HL-60/S4 treated with phorbol 12-myristate 13-acetate at 8.2 ng/mL for 4 days and 3 days (cell line): ENCODE results near the gene DIS3L2.

Experiments
- in situ Hi-C: fragments of 300-500 bp; cut with MboI; formaldehyde crosslinking; loops from 2 replicates; pipeline ENCODE4 v1.15.0; 2022; ENCODE audit warnings: low sequenced_read_pairs

DIS3L2 gene

DNA sequence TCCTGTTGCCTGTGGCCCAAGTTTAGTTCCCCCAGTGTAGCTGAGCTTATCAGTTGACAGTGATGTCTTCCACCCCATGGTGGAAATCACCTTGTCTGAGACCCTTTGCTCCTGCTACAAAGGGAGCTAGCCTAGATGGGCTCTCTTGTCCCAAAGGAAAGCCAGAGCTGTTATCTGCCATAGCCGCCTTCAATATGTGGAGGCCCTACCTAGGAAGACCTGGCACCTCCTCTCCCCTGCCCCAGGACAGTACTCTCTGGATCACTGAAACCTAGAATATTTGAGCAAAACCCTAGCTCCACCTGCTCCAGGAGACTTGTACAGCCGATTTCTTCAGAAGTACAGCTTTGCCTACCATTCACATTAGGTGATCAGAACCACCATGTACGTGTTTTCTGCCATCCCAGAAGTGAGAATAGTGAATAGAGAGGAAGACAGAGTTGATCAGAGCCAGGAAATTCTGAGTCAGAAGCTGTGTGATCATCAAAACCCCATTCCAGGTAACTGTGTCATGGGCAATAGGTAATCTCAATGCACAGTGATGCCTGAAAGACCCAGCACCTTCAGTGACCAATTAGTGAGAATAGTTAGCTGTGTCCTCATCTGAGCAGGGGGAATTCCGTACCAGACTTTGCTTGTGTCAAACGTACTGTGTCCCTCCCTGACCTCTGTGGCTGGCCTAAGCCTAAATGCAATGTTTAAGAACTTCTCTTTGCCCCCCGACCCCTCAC, 278.6 kb downstream of the DIS3L2 start:
- in situ Hi-C loops = no loop called here

DNA sequence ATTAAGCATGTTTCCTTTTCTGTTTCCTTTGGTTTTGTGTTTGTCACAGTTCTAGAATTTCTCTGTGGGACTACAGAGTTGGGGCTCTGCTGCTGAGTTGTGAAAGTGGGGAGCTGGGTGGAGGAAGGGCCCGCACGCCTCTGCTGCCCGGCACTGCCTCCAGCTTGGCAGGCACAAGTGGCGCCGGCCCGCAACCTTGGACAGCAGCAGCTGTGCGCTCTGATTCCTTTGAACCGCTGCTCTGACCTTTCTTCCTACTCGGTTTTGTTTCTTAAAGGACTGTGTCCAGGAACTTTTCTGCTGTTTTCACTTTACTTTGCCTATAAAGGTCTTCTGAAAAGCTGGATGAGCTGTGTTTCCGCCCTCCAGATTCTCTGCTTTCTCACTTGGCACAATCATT, 279.4 kb downstream of the DIS3L2 start:
- in situ Hi-C loops = no loop called here

DNA sequence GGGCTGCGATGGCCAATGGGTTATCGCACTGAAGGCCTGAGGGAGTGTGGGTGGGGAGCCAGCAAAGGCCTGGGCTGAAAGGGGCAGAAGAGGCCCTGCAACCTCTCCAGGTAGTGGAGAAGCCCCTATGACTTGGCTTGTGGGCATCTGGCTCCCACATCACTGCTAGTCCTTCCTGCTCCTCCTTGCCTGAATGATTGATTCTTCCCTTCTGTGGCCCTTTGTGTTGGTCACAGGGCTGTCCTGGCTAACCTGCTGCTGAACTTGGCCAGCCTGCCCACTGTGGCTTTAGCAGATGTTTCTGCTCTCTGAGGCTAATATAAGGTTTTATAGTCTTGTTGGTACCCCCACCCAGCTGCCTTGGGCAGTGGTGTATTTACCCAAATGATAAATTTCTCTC, 280.8 kb downstream of the DIS3L2 start:
- in situ Hi-C loops = no loop called here

DNA sequence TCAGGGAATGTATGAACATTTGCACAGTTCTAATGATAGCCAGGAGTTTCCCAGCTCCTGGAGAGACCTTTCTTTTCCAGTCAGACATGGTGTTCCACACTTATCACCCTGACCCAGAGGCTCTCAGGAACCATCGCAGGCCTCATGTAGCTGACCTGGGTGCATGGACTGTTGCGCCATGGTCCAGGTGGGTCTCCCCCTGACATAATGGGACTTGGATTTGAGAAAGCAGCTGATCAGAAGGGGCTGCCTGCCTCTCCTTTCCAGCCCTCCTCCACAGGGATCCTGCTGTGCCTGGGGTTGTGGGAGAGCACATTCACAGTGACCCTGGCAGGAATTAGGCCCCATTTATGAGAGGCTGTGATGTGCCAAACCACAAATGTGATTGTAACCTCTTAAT, 283.6 kb downstream of the DIS3L2 start:
- in situ Hi-C loops = no loop called here

DNA sequence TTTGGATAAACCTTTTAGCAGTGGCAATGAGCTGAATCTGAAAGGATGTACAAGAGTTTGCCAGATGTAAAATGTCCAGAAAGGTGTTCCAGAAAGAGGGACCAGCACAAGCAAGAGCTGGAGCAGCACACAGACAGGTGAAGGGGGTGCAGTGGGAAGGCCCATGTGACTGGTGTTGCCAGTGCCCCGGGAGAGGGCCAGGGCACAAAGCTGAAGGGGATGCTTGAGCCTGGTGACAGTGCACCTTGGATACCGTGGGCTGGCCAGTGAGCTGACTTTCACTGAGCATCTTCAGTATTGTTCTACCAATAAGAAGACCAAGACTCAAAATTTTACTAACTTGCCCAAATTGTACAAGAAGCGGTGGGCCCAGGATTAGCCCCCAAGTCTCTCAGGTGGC, 284.7 kb downstream of the DIS3L2 start:
- in situ Hi-C loops = no loop called here

DNA sequence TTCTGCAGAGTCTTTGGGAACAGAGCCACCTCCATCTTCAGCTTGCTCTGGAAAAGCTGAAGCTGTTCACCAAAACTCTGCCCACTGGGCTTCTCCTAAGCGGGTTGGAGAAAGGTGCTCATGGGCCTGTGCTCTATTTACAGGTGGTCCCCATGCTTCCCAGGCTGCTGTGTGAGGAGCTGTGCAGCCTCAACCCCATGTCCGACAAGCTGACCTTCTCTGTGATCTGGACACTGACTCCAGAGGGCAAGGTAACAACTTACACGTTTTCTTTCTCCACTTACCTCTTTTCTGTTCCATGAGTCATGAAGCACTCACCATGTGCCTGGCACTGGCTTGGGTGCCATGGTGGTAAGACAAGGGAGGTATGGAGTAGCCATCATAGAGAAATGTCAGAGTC, 287.6 kb downstream of the DIS3L2 start:
- in situ Hi-C loops = no loop called here

DNA sequence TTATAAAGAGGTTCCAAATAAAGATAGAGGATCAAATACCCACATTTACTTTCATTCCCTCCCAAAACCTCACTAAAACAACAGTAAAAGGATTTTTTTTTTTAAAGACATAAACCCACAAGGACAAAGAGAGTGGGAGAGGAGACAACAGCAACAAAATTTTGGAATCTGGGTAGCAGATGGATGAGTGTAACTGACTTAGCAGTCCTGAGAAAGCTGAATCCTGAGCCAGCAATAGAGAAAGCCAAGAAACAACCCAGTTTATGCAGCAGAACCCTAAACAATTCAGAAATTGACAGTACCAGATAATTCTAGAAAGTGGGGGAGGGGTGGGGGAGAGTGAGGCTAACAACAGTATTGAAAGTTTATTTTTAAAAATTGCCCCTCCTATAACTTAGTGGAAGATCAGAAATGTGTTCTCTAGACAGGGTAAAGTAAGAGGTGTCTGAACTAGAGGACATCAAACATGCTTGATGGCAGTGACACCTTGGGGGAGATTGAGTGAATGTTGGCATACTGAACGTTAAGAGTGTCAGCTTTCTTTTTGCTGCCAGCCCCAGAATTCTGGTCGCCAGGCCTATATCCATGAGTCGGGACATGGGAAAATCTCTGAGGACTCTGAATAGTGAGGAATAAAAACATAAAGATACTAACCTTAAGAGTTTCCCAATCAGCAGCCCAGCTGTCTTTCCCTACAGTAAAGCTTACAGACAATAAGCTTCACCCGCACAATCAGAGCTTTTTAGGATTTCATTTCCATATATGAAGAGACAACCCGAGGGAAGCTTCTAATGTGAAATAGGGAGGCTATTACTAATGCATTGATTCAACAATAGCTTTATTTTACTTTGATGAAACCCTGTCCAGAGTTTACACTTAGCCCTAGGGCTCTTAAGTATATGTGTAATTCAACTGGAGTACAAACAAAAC, 289.0 kb downstream of the DIS3L2 start:
- in situ Hi-C loops = no loop called here

DNA sequence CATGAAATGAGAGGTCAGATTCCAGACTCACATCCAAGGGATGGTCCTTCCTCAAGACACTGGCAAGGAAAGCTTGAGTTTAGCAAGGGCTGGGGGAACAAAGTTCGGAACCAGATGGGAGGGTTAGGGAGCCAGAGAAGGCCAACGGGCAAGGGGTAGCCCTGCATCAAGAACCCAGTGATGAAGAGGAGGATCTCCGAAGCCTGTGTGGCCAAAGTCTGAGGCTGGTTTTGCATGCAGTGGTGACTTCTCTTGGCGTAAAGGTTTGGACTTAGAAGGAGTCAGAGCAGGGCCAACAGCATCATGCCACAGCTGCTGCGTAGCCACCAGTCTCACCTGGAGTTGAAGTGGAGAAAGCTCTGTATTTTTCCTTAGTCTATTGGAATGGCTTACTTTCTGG, 293.5 kb downstream of the DIS3L2 start:
- in situ Hi-C loops = no loop called here

DNA sequence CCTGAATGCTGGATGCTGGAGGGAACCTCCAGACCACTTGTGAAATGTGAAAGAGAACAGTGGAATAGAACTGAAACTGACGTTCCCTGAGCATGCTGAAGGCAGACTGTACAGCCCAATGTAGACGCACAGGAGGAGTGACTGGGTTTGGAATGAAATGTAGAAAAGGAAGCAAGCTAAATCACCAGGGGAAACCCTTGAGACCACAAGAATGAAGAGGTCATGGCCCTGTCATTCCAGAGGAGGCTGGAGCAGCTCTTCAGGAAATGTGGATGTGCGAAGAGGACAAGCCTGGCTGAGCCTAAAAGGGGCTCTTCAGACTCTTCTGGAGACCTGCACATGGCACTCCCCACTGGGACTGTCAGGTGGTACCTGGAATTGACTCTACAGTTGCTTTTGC, 298.6 kb downstream of the DIS3L2 start:
- in situ Hi-C loops = no loop called here

DNA sequence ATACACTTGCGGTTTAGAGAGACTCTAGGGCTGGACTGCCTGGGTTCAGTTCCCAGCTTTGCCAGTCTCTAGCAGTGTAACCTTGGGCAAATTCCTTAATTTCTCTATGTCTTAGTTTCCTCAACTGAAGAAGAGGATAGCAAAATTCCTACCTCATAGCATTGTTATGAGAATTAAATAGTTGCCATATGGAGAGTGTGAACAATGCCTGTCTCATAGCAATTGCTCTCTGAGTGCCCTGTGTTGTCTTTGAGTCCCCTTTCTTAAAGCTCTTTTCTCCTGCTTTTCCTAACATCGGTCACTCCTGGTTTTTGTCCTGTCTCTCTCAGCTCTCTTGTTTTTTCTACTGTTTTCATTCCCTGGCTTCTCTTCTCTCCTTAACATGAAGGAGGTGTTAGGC, 300.3 kb downstream of the DIS3L2 start:
- in situ Hi-C loops = no loop called here

DNA sequence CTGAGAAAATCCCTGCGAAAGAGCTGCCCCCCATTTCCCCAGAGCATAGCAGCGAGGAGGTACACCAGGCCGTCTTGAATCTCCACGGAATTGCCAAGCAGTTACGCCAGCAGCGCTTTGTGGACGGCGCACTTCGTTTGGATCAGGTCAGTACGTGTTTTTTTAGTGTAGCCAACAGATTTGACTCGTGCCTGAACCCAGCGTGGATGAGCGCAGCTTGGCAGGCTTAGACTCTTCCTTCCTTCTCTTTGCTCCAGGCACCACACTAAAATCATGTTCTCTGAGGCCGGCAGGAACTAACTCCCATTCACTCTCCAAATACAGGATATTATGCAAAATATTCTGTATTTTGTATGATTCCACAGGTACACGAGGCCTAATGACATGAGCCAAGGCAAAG, 301.8 kb downstream of the DIS3L2 start:
- in situ Hi-C loops = no loop called here

DNA sequence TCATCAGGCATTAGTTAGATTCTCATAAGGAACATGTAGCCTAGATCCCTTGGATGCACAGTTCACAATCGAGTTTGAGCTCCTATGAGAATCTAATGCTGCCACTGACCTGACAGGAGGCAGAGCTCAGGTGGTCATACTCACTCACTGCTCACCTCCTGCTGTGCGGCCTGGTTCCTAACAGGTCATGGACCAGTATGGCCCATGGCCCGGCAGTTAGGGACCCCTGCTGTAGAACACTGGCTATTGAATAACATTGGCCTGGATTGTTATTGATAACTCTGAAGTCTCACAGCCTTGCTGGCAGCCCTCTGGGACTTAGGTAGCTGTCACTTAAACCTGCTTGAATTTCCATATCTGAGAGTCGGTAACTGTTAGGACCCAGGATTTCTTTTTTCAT, 302.6 kb downstream of the DIS3L2 start:
- in situ Hi-C loops = no loop called here

DNA sequence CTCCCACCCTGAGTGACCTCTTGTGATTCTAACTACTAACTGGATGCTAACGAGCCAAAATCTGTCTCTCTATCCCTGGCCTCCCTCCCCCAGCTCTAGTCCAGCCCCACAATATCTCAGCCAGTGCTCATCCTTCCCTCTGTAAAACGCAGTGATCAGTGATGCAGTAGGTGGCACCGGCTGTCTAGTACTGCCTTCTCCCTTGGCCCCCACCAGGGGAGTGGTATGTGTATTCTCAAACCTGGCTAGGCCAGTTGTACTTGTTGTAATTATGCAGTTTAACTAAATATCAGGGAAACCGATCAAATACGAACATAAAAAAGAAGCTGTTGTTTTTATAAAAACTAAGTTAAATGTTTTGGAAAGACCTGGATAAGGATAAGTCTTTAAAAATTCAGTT, 303.8 kb downstream of the DIS3L2 start:
- in situ Hi-C loops = no loop called here

DNA sequence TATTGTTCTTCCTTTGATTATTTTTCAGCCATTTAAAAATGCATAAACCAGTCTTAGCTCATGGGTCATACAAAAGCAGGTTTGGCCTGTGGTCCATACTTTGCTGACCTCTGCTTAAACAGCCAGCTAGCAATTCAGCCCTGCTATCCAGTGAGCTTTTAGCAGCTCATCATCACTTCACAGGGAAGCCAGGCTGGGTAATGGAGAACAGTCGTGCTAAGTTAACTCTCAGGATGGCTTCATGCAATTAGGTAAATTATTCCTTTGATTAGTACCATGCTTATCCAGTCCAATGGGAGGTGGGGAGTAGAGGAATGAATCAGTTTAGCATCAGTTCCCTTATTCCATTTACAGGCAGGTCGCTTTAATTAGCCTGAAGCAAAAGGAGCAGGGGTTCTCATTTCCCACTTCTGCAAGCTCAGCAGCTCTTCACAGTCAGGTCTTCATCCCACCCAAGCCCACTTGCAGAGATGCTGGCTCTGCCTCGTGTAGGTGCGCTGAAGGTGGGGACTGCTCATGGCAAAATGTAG, 307.2 kb downstream of the DIS3L2 start:
- in situ Hi-C loops = no loop called here

DNA sequence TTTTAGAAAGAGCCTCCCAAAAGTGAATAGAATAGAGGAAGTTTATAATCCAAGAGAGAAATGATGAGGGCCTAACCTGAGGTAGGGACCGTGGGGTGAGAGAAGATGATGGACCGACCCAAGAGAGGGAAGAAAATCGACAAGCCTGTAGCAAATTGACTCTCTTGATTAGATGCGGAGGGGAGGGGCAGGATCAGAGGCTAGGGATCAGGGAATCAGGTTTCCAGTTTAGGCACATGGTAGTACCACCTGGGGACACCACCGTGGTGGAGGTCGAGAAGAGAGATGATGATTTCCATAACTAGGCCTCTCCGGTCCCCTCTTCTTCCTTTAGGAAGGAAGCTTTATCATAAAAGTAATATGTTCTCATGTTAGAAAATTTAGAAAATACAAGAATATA, 308.4 kb downstream of the DIS3L2 start:
- in situ Hi-C loops = no loop called here

DNA sequence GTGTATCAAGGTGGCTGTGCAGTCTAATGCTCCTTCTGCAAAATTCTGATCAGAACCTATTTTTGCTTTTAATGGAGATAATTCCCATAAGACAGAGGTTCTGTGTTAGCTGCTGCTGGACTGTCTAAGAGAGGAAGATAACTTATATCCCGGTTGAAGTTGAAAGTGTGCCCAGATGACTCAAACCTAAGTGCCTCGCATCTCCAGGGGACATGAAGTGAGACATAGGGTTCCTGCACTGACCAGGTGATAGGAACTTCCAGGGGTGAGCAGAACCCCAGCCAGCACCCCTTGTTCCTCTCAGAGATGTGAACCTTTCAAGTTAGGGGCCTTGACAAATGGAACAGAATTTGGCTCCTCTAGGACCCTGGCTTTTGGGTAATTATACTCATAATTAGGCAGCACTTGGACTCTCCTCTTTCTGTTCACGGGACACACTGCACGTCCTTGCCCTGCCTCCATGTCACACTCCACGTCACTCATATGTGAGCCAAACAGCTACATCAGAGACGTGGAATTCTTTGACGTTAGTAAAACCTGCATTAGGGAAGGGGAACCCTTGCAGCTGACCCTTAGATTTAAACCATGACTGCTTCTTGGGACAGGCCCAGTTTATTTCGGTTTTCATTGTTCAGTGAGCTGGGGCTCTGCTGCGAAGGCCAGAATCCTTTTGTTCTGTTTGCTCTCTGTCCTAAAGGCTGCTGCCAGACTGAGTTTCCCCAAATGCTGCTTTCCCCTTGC, 312.6 kb downstream of the DIS3L2 start:
- in situ Hi-C loops = no loop called here

DNA sequence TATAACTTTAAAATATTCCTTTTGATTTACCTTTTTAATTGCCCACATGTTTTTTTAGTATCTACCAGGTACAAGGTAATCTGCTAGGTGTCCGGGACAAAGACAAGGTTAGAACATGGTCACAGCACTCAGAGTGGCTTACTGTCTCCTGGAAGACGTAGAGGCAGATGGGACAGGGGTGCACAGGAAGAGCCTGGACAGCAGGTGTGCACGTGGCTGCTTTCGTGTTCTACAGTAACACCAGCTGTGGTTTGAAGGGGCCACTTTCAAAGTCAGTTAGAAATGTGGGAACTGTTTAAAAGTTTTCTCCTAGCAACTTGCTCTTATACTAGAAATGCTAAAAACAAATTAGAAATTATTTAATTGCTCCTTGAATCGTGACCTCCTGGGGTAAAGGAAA, 314.2 kb downstream of the DIS3L2 start:
- in situ Hi-C loops = no loop called here

DNA sequence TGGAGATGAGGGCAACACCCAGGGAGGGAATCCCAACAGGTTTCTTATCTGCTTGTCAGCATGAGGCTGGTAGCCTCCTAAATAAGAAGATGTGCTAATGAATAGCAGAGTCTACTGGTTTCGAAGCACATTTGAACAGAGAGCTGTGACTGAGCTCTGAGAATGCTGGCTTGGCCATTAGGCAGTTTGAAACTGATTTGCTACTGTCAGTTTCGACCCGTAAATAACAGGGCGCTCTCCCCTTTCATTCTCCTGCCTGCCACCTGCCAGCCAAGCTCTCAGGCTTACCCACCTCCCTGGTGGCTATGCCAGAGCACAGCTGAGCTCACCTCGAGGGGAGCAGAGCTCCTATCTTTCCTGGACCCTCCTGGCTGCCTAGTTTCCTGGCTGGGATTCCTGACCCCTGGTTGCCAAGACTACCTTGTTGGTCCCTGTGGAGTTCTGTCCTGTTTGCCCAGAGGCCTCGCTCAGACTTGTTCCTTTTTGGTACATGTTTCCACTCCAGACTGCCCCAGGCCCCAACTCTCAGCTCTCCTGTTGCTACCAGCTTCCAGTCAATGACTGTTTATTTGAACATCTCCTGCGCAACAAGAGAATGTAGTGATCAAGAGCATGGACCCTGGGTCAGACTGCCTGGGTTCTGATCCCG, 314.7 kb downstream of the DIS3L2 start:
- in situ Hi-C loops = no loop called here

DNA sequence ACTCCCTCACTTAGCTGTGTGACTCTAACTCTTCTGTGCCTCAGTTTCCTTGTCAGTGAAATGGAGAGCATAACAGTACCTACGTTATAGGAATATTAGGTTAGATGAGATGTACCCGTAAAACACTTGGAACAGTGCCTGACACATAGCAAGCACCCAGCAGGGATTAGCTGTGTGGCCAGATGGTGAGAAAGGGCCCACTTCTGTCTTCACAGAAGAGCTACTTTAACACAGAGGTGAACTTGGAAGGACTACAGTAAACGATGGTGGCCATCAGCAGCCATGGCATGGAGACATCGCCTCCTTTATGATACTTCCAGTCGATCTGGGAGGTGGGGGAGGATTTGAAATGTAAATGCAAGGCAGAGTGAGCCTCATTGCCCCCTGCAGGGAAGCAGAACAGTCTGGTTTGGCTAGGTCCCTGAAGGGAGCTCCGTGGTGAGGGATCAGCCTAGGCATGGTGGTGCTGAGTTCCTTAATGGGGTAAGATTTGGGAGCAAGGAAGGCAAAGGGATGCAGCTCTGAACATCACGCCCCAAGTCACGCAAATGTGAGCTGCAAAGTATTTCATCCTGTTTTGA, 315.3 kb downstream of the DIS3L2 start:
- in situ Hi-C loops = no loop called here

DNA sequence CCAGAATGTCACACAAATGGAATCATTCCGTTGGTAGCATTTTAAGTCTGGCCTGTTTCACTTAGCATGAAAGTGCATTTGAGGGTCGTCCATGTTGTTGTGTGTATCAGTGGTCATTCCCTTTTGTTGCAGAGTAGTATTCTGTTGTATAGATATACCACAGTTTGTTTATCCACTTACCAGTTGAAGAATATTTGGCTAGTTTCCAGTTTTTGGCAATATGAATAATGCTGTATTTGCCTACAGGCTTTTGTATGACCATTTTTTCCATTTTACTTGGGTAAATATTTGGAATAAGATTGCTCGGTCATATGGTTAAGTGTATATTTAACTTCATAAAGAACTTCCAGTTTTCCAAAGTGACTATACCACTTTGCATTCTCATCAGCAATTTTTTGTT, 317.0 kb downstream of the DIS3L2 start:
- in situ Hi-C loops = no loop called here

DNA sequence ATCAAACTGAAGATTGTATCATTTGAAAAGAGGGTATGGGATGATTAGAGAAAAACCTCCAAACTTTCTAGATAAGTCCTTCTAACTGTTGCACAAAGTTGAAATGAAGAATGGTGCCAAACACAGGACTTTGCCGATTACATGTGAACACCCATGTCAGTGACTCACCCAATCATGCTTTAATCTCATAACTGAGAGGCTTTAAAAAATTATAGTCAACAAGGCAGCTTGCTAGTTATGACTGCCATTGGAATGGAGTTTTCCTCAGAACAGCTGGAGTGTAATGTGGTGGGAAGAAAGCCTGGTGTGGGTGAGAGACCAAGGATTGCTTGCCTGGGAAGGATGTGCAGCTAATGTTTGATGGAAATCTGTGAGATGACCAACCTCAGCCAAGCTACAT, 318.8 kb downstream of the DIS3L2 start:
- in situ Hi-C loops = no loop called here
